HG03469 (cell line): ENCODE results near the gene CHM.
A peak's percentile ranks its signal among the peaks of the same experiment; 100 is the strongest.
"Not testable (repeated sequence)": the region's sequence is repeated elsewhere in the genome, so short reads cannot be mapped to it uniquely, and the experiment has no call there.

Experiments
- ATAC-seq: cut with Tn5 transposase; IDR thresholded peaks from one replicate; pipeline ENCODE4 v1.9.1; 2021; ENCODE audit warnings: mild to moderate bottlenecking, moderate library complexity, moderate number of reproducible peaks; ENCODE audit not compliant: unreplicated experiment

CHM gene, protein sequence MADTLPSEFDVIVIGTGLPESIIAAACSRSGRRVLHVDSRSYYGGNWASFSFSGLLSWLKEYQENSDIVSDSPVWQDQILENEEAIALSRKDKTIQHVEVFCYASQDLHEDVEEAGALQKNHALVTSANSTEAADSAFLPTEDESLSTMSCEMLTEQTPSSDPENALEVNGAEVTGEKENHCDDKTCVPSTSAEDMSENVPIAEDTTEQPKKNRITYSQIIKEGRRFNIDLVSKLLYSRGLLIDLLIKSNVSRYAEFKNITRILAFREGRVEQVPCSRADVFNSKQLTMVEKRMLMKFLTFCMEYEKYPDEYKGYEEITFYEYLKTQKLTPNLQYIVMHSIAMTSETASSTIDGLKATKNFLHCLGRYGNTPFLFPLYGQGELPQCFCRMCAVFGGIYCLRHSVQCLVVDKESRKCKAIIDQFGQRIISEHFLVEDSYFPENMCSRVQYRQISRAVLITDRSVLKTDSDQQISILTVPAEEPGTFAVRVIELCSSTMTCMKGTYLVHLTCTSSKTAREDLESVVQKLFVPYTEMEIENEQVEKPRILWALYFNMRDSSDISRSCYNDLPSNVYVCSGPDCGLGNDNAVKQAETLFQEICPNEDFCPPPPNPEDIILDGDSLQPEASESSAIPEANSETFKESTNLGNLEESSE

DNA sequence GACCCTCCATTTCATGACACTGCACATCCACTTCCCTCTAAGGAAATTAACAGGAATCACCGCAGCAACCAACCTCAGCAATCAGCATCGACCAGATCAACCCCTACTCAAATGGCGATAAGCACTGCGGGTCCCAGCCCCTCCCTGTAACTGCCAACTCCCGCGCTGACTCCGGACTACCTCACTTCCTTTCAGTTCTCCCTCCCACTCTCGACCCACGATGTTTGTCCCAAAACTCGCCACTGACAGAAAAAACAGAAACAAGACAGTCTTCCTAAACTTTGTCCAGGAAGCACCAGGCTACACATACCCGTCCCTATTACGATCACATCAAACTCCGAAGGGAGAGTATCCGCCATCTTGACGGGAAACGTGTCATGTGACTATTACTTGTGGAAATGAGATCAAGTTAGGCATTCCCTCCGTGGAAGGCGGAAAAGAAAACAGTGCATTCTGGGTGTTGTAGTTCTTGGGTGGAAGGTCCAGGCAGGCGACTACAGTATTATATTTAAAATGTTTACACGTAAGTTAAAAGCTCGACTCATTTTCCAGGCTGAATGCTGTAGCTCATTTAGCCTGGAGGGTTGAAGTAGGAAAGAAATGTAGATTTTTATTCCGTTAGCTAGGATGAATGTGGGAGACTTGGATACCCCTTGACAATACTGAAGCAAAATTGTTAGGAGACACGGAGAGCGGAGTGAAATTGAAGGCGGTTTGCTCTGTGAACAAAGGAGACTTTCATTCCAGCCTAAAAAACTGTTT, at the start of gene CHM:
Gene CHM (minus strand): TSS at position 385 of the 762 bp plus-strand sequence. CDS start 26 bp downstream, at position 359.
- ATAC-seq, result peak; percentile 99

DNA sequence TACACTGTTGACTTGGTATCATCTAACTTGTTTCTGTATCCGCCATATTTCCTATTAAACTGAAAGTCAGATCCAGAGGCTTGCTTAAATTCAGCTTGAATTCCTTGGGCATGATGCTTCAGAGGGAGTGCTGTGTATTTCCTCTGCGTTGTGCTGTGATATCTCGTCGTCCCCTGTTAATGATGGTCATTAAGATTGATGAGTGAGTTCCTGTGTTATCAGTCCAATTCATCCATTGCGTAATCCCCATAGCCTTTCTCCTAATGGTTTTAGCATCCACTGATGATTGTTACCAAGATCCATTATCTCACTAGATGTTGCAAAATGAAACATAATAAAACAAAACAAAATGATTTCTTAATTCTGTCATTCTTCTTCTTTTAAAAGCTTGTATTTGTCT, 31.3 kb upstream of the CHM start:
- ATAC-seq, result no peak

GRCh38 chrX:86066998-86067397, 19.6 kb upstream of the CHM start:
- no peak for ATAC-seq

- no peak for ATAC-seq
Measured at GRCh38 chrX:86061407-86061806, 14.0 kb upstream of the CHM start.

DNA sequence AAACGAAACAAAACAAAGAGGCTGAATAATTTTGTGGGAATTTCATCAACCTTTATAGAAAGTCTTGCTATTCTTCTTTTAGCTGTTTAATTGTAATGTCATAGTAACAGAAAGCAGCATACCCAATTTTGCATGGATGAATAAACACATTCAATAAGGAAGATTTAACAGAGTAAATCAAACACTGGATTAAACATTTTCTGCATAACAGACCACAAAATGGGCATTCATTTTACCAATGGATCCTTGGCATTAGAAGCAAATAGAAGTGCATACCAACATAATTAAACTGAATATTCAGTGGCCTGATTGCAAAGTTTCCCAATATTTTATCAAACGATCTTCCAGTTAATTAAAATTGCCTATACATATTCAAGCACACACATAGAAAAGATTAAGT, 4.4 kb upstream of the CHM start:
- ATAC-seq, result no peak

DNA sequence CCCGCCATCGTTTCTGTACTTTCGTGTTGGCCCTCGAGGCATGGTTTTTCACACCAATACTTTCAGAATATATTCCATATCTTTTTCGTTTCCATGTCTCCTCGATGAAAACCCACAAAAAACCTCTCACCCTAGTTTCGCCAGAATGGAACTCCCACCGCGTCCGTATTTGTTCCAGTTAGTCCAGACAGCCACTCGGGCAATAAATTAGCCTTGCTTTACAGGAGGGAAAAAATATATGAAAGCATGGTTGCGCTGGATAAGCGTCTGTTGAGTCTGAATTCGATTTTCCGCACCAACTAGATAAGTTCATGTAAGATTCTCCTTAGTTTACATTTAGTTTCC, 550 bp upstream of the CHM start:
- ATAC-seq, result no peak

DNA sequence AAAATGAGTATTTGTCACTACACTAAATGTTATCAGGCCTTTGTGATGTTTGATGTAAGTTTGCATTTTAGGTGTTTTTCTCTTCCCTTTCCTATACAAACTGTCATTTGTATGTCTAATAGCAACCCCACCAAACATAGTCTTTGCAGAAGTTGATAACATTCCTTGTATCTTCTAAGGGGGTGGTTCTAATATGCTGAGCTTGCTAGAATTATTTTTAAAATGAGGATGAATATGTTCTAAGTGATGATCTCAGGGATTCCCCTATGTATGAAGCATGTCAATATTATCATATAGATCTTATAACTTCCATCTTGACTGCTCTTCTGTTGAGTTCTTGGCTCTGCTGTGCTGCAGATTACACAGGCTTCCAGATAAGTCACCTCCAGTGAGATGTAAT, 3.1 kb downstream of the CHM start:
- ATAC-seq, result no peak

- ATAC-seq, result no peak
Measured at GRCh38 chrX:86039625-86040568, 7.5 kb downstream of the CHM start.

DNA sequence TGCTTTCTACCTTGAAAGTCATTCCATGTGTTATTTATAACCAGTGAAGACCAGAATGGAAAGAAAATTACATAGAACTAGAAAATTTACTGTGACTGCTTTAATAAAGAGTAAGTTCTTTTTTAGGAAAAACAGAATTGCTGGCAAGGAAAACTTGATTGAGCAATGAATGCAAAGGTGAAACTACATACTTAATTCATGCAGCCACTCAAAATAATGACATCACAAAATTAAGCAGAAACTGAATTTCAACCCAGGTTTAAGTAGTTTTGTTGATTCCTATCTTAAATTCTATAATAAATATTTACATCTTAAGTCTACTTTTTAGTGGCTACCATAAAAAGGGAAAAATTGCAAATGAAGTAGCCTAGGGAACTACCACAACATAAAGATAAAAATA, 14.0 kb downstream of the CHM start:
- ATAC-seq, result no peak

- ATAC-seq, result no peak
Measured at GRCh38 chrX:86028681-86029080, 18.7 kb downstream of the CHM start.

GRCh38 chrX:86023811-86024210, 23.5 kb downstream of the CHM start:
- ATAC-seq, result no peak

DNA sequence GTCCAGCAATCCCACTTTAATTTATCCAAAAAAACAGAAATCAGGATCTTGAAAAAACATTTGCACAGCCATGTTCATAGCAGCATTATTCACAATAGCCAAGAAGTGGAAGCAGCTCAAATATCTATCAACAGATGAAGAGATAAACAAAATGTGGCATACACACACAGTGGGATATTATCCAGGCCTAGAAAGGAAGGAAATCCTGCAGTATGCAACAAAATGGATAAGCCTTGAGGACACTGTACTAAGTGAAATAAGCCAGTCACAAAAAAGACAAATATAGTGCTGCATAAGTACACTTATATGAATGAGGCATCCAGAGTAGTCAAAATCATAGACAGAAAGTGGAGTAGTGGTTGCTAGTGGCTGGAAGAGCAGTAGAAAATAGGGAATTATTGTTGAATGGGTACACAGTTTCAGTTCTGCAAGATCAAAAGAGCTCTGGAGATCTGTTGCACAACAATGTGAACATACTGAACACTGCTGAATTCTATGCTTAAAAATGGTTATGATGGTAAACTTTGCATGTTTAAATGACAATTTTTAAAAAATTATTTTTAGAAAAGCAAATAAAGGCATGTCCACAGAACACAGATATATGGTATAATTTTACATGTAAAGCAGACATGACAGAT, 25.6 kb downstream of the CHM start:
- no peak for ATAC-seq

DNA sequence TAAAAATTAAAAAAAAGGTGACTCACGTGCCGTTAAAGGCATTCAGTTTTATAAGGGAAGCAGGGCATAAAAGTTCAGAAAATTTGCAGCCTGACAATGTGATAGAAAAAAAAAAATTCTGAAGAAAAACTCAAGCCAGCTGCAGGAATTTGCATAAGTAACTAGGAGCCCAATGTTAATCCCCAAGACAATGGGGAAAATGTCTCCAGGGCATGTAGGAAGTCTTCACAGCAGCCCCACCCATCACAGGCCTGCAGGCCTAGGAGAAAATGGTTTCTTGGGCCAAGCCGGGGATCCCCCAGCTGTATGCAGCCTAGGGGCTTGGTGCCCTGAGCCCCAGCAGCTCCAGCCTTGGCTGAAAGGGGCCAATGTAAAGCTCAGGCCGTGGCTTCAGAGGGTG, 31.2 kb downstream of the CHM start:
- ATAC-seq, result no peak

- ATAC-seq, result not testable (repeated sequence)
Measured at GRCh38 chrX:86014959-86015358, 32.4 kb downstream of the CHM start.

- no peak for ATAC-seq
Measured at GRCh38 chrX:86014421-86014820, 32.9 kb downstream of the CHM start.

DNA sequence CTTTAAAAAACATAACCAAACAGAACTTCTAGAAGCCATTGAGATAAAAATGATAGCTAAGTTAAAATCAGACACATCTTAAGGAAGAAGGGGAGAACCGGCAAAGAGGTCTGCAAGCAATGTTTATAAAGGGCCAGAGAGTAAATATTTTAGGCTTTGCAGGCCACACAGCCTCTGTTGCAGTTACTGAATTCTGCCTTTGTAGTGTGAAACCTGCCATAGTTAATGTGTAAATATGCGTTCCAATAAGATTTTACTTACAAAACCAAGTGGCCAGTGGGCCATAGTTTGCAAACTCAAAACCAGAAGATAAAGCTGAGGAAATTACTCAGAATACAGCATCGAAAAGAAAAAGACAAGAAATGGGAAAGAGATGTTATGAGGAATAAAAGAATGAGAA, 33.6 kb downstream of the CHM start:
- ATAC-seq, result no peak

DNA sequence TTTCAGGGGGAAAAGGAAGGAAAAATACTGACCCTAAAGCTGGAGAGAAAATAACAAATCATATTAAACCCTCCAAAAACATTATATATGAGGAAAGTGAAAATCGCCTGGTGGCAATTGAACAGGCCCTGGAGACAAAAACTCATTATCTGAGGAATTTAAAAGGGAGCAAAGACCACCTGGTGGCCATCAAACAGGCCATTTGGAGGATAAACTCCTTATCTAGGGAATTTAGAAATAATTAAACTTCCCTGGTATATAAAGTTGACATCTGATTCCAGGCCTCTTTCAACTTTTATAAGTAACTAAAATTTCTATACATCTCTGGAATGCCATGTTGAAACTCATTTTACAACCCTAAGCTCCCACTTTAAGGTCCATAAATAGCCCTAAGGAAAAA, 35.2 kb downstream of the CHM start:
- no peak for ATAC-seq

DNA sequence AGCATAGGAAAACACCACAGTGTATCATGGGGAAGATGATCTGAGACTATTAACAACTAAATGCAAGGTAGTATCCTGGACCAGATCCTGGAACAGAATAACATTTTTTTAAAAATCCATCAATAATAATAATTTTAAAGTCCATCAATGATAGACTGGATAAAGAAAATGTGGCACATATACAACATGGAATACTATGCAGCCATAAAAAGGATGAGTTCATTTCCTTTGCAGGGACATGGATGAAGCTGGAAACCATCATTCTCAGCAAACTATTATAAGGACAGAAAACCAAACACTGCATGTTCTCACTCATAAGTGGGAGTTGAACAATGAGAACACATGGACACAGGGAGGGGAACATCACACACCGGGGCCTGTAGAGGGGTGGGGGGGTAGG, 37.6 kb downstream of the CHM start:
- ATAC-seq, result not testable (repeated sequence)

GRCh38 chrX:86007891-86008290, 39.5 kb downstream of the CHM start:
- ATAC-seq, result not testable (repeated sequence)
